GM10266 (cell line): ENCODE results near the gene PPP2R5B.

Source experiments
- DNase-seq: peaks from one replicate; pipeline ENCODE4 v3.0.0; 2012; ENCODE audit errors: extremely low spot score
- CTCF ChIP-seq: IDR thresholded peaks from 2 replicates; pipeline ENCODE4 v1.5.1; 2012; ENCODE audit warnings: mild to moderate bottlenecking, low read depth; ENCODE audit not compliant: control insufficient read depth, insufficient read depth; ENCODE audit errors: missing control alignments

PPP2R5B gene

GRCh38 chr11:64885367-64886286 lies 38.9 kb upstream of the PPP2R5B start:
- no peak for TF ChIP-seq CTCF
- no peak for DNase-seq

DNA sequence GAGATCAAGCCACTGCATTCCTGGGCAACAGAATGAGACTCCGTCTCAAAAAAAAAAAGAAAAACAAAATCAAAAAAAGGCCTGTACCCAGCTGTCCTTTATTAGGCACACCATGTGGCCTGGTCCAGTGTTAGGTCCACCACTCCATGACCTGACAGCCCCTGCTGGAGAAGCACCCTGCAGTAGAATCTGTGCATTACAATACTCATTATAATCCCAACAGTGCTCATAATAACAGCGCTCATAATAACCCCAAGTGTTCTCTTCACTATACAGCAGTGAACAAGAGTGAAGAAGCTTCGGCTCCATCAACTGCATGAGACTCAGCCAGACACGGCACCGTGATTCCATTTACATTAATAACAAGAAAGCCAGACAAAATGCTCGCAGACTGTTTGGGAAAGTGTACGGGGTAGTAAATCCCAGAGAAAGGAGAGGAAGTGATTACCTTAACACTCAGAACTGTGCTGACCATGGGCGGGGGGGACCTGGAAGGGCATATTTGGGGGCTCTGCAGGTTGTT lies 37.2 kb upstream of the PPP2R5B start:
- DNase-seq: no peak
- TF ChIP-seq CTCF: no peak

DNA sequence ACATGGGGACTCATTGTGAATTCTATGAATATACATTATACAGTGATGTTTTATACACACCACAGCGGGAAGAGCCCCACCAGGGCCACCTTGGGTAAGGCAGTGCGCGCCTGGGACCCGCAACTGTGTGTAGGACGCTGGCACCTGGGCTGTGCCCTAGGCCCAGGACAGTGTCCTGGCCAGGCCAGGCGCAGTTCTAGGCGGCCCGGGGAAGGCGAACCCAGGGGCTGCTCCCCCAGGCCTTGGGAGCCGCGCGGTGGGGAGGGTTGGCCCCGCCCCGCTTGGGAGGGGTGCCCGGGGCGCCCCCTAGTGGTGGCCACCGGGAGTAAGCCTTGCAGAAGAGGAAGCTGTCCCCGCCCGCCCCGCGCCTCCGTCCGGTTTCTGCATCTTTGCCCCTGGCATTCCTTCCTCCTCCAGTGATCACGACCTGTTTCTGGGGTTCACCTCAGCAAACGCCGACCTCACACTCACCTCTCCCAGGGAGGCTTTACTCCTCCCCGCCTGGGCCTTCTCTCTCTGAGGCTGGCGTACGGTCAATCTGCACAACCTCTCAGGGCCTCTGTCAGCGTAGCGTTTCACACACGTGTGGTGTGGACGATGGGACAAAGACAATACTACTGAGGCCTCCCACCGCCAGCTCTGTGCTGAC lies 36.6 kb upstream of the PPP2R5B start:
- peak; percentile 94 for TF ChIP-seq CTCF
- peak; percentile 91 for DNase-seq

GRCh38 chr11:64888406-64888728 lies 36.1 kb upstream of the PPP2R5B start:
- no peak for TF ChIP-seq CTCF
- DNase-seq: no peak

GRCh38 chr11:64888729-64889511 lies 35.6 kb upstream of the PPP2R5B start:
- DNase-seq: no peak
- TF ChIP-seq CTCF: no peak

GRCh38 chr11:64890522-64890939 lies 34.0 kb upstream of the PPP2R5B start:
- TF ChIP-seq CTCF: no peak

More at GRCh38 chr11:64890522-64890939, 34.0 kb upstream of the PPP2R5B start:
- no peak for DNase-seq
